ENCODE measurements around the gene SOX6.

Gene SOX6

DNA sequence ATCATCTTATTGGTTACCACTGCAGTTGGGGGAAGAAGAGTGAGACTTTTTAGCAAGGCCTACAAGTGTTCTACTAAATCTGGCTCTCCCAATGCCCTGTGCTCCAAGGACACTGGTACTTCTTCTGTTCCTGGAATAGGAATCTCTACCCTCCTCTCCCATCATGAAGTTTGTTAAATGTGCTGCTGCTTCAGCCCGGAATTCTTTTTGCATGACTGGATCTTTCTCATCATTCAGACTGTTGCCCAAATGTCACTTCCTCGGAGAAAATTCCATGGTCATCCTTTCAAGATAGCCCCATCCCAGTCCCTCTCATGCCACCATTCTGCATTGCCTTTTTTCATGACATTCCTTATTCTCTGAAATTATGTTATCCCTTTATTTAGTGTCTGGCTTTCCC is 400.8 kb downstream of the SOX6 start:
- no peak overlapping the region for H3K27ac ChIP-seq
- TF ChIP-seq, protein P1, sequence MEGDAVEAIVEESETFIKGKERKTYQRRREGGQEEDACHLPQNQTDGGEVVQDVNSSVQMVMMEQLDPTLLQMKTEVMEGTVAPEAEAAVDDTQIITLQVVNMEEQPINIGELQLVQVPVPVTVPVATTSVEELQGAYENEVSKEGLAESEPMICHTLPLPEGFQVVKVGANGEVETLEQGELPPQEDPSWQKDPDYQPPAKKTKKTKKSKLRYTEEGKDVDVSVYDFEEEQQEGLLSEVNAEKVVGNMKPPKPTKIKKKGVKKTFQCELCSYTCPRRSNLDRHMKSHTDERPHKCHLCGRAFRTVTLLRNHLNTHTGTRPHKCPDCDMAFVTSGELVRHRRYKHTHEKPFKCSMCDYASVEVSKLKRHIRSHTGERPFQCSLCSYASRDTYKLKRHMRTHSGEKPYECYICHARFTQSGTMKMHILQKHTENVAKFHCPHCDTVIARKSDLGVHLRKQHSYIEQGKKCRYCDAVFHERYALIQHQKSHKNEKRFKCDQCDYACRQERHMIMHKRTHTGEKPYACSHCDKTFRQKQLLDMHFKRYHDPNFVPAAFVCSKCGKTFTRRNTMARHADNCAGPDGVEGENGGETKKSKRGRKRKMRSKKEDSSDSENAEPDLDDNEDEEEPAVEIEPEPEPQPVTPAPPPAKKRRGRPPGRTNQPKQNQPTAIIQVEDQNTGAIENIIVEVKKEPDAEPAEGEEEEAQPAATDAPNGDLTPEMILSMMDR (conservative IDR thresholded peaks at IDR 0.05) = no peak

DNA sequence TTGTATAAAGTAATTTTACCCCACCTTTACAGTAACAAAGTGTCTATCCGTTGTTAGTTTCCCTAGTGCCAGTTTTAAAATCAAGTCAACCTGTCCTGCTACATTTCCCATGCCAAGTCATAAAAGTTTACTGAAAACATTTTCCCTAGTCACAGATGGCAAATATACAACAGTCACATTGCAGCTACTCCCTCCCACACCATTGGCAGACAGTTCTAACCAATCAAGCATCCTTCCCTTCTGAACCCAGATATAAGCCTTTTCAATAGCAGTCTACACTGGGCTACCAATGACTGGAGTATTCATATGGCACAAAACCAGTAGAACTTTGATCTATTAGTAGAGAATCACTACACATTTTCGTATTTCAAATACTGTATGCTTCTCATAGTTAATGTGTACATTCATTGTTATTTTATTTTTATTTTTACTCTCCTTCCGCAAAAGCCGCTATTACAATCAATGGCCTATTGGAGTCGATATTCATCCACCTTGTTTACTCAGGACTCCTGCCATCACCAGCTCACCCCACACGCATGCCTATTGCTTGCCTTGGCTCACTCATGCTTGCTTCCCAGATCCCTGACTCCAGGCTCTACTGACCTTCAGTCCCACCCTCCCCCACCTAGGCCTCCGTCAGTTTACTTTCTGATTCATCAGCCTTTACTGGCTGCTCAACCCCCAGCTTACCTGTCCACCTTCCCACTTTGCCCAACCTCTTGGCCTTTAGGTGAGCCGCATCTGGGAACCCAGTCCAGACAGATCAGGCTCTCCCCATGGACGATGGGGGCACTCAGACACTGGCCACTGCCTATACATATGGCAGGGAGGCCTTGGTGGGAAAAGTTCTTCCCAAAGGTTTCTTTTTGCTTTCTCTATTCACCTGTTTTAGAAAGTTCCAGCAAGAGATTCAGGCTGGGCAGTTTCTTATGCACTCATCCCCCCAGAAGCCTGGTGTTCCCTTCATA is 408.4 kb downstream of the SOX6 start:
- peak overlapping the region; percentile 25 for H3K27ac ChIP-seq
- TF ChIP-seq, protein P1 (conservative IDR thresholded peaks at IDR 0.05) = no peak

DNA sequence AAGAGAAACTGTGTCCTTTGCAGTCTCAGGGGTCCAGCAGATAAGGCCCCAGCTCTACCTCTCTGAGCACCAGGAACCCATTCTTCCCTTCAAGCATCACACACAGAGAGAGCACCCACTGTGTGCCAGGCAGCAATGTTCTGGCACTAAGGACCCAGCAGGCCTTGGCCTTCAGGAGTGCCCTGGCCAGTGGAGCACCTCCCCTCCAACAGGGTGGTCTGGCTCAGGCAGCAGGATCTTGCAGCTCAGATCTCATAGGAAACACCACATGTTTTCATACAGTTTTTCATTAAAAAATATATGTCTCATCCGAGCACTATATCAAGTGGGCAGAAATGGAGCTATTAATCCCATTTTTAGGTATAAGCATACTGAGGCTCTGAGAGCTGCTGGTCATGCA is 410.6 kb downstream of the SOX6 start:
- H3K27ac ChIP-seq = no peak overlapping the region
- TF ChIP-seq, protein P1 (conservative IDR thresholded peaks at IDR 0.05) = no peak

DNA sequence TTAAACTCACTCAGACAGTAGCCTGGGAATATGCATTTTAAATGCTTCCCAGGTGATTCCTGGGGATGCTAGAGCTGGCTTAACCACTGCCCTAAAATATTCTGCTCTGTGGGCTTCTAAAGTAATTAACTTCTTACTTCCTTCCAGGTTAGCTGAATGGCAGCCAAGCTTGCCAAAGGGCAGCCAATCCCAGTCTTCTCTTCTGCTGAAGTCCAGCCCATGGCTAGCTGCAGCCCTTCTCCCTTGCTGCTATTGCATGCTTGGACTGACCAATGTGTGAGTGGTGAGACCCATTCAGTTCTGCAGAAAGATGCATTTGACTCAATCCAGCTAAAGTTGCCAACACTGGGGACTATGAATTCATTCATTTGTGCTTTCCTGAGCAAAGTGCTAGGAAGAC is 411.9 kb downstream of the SOX6 start:
- H3K27ac ChIP-seq = no peak overlapping the region
- TF ChIP-seq, protein P1 (conservative IDR thresholded peaks at IDR 0.05) = no peak

DNA sequence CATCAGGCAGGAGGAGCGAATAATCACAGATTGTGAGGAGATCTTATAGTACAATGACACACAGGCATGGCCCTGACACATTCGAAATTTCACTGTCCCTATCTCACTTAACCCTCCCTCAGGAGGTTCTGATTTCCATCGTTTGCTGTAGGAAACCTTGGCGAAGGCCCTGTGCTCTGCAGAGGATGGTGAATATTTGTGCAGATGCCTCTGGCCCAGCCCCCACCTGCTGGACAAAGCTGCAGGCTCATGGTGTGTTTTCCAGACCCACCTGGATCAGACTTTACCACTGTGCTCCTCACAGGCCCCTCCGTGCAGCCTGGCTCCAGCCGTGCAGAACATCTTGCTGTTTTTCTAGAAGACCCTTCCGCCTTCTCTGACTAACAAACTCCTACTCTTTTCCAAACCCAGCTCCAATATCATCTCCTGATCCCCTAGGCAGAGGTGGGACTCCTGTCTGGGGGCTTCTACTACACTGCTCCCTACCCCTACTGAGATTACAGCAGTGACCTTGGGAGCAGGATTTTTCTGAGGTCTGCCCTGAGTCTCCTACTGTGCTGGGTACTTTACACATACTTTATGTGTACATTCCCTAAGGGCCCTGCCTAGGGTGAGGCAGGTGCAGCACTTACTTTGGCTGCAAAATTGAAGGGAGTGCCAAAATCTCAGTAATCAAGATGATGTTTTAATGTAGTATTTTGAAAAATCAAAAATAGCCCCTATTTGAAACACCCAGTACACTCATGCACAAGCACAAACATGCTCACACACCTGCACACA is 412.7 kb downstream of the SOX6 start:
- TF ChIP-seq, protein P1 (conservative IDR thresholded peaks at IDR 0.05) = no peak
- H3K27ac ChIP-seq = no peak overlapping the region

DNA sequence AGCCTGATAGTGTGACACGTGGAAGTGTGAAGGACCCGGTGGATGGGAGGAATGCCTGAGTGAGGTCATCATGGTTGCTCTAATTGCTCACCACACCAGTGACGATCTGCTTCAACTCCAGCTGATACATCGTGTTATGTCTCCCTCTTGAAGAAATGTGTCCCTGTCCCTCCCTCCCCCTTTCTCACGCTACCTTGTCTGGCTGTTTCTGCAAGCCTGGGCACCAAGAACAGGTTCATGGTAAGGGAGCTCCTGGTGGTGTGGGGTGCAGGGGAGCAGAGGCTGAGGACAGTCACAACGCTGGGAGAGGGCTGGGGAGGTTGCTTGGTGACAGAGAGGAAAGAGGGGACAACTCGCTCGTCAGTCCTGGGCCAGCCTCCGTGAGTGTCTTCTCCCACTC is 413.4 kb downstream of the SOX6 start:
- H3K27ac ChIP-seq = no peak overlapping the region
- TF ChIP-seq, protein P1 (conservative IDR thresholded peaks at IDR 0.05) = no peak

DNA sequence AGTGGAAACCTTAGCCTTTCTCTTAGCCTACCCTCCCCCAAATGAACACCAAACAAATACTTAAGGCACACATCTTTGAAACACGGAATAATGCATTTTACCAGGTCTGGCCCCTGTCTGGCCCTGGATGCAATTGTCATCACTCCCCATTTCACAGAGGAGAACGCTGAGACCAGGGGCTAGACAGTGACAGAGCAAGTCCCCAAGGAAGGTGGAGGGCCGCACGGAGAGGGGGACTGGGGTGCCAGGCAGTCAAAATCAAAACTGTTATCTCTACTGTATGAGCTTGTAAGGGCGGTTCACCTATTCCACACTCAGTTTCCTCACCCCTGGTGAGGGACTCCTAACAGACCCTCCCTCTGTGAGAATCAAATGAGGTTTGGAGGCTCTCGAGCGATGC is 414.2 kb downstream of the SOX6 start:
- TF ChIP-seq, protein P1 (conservative IDR thresholded peaks at IDR 0.05) = no peak
- no peak overlapping the region for H3K27ac ChIP-seq
